ENCODE measurements around the gene TMEM163.
A peak's percentile ranks its signal among the peaks of the same experiment; 100 is the strongest.

The TMEM163 gene

GRCh38 chr2:134452042-134452733 is 266.6 kb downstream of the TMEM163 start:
- DNase-seq, result no peak

GRCh38 chr2:134451347-134451630 is 267.5 kb downstream of the TMEM163 start:
- DNase-seq, result no peak

GRCh38 chr2:134449751-134450513 is 268.9 kb downstream of the TMEM163 start:
- no peak for DNase-seq

- no peak for DNase-seq
These were observed 269.6 kb downstream of the TMEM163 start for GRCh38 chr2:134449157-134449556.

- no peak for DNase-seq
These were observed 270.1 kb downstream of the TMEM163 start for GRCh38 chr2:134448650-134449049.

GRCh38 chr2:134447669-134448068 is 271.1 kb downstream of the TMEM163 start:
- no peak for DNase-seq

GRCh38 chr2:134446383-134447017 is 272.3 kb downstream of the TMEM163 start:
- DNase-seq, result peak; percentile 39

GRCh38 chr2:134445985-134446382 is 272.8 kb downstream of the TMEM163 start:
- no peak for DNase-seq

GRCh38 chr2:134445116-134445515 is 273.7 kb downstream of the TMEM163 start:
- no peak for DNase-seq

GRCh38 chr2:134443814-134444480 is 274.9 kb downstream of the TMEM163 start:
- no peak for DNase-seq

- DNase-seq, result no peak
These were observed 277.5 kb downstream of the TMEM163 start for GRCh38 chr2:134441153-134441863.

- DNase-seq, result no peak
These were observed 278.4 kb downstream of the TMEM163 start for GRCh38 chr2:134440336-134440909.

- no peak for DNase-seq
These were observed 280.4 kb downstream of the TMEM163 start for GRCh38 chr2:134438371-134438770.

GRCh38 chr2:134436706-134437105 is 282.1 kb downstream of the TMEM163 start:
- peak; percentile 16 for DNase-seq

GRCh38 chr2:134435936-134436335 is 282.9 kb downstream of the TMEM163 start:
- no peak for DNase-seq

GRCh38 chr2:134435505-134435904 is 283.3 kb downstream of the TMEM163 start:
- no peak for DNase-seq

- DNase-seq, result no peak
These were observed 284.8 kb downstream of the TMEM163 start for GRCh38 chr2:134433979-134434378.

- DNase-seq, result no peak
These were observed 285.3 kb downstream of the TMEM163 start for GRCh38 chr2:134433469-134433868.

- DNase-seq, result no peak
These were observed 286.3 kb downstream of the TMEM163 start for GRCh38 chr2:134432435-134432883.

GRCh38 chr2:134431838-134432434 is 286.9 kb downstream of the TMEM163 start:
- DNase-seq, result peak; percentile 67

- no peak for DNase-seq
These were observed 288.9 kb downstream of the TMEM163 start for GRCh38 chr2:134429886-134430285.

GRCh38 chr2:134426721-134427120 is 292.1 kb downstream of the TMEM163 start:
- DNase-seq, result no peak
